HG02885 (cell line): Measurements from ENCODE around the gene ERC2.
"Not testable (repeated sequence)": the region's sequence is repeated elsewhere in the genome, so short reads cannot be mapped to it uniquely, and the experiment has no call there.

Experiments used
- ATAC-seq: cut with Tn5 transposase; IDR thresholded peaks from one replicate; pipeline ENCODE4 v1.9.1; 2021; ENCODE audit warnings: mild to moderate bottlenecking; ENCODE audit not compliant: unreplicated experiment, poor library complexity

Gene ERC2

DNA sequence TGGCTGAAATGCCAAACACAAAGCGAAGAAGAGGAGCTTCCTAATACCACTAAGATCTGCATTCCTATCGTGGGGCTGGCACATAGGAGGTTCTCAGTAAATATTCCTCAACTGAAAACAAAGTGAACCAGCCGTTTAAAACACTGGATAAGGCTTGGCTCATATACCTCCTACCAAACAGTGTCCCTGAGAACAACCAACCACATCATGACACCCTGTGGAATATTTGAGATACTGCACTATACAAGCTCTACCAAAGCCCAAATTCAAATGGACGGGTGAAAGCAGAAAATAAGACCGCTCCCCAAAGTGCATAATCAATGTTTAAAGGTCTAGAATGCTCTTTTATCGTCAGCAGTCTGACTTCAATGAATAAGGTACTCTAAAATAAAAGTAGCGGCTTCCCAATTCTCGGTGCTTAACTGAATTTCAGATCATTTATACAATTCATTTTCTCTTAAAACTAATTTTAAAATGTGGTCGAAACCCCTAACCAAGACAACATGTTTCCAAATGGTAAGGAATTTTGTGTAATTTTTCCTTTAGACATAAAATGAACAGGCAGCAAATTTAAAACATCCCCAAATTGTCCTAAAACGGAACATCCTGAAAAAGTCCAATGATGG is 425.8 kb downstream of the ERC2 start:
- ATAC-seq, result no peak

GRCh38 chr3:56025326-56025725 is 442.9 kb downstream of the ERC2 start:
- ATAC-seq, result no peak

- no peak for ATAC-seq
Observed at GRCh38 chr3:56023546-56023945, 444.7 kb downstream of the ERC2 start.

DNA sequence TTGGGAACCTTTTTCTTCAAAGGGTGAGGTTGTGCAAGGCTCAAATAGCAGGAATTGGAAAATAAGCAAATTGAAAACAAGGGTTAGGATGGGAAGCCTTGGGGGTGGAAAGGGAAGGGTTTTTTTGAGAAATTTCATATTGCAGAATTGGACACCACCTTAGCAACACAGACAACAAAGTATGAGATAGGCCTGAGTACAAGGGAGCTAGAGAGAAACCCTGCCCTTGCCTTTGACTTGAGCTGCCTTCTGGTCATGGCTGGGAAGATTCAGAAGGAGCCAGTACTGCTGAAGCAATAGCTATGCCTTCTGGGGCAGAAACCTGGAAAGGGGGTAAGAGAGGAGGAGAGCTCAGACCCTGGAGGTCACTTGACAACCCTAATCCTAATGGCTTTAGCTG is 445.6 kb downstream of the ERC2 start:
- ATAC-seq, result no peak

GRCh38 chr3:56019490-56020146 is 448.6 kb downstream of the ERC2 start:
- no peak for ATAC-seq

GRCh38 chr3:56015374-56015773 is 452.9 kb downstream of the ERC2 start:
- not testable (repeated sequence) for ATAC-seq

DNA sequence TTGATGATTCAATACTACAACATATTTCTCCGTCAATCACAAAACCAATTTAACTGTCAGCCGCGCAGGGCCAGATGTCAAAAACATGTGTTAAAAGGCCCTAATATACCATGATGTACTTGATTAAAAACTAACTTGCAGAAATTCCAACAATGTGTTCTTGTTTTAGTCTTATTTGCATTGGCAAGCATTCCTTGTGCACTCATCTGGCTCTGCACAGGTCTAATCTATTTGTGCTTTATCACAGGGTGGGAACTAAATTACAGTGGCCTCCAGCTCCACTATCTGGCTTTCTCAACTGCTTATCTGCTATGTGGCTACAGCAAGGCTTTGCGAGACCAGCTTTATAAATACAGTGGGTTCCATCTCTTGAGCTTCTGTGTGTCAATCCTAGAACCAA is 455.5 kb downstream of the ERC2 start:
- ATAC-seq, result no peak

- ATAC-seq, result no peak
Observed at GRCh38 chr3:56005196-56005805, 463.0 kb downstream of the ERC2 start.

DNA sequence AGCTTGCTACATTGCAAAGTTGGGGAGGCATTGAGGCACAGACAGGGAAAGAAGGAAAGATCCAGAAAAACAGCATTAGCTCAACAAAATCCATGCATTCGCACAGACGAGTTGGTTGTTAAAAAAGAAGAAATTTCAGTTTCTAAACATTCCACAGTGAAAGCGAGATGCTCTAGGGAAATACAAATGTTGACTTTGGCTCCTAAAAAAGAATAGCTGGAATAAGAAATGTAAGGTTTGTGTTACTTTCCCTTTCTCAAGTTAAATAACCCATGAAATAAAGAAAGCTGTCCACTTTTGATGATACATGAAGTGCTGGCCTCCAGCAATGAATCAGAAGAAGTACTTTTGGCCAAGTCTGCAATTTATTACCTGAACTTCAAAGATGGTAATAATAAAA is 465.1 kb downstream of the ERC2 start:
- ATAC-seq, result no peak

DNA sequence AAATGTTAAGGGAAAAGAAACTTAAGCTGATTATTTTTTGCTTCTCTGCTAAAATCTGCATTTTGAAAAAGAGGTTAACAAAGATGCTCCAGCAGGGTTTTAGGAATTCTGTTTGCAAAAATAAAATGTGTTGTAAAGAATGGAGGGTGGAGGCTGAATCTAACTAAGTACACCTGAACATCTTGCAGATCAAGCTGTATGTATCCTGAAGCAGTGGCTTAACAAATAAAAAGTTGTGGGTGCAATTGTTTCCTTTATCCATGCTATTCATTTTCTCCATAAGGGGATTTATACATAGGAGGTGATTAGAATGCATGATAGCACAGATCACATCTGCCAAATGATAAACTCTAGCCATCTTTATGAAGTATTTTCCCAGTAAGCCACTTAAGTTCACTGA is 466.3 kb downstream of the ERC2 start:
- no peak for ATAC-seq

- no peak for ATAC-seq
Observed at GRCh38 chr3:56001537-56001936, 466.7 kb downstream of the ERC2 start.

GRCh38 chr3:55989366-55989765 is 478.9 kb downstream of the ERC2 start:
- ATAC-seq, result no peak

- no peak for ATAC-seq
Observed at GRCh38 chr3:55988905-55989304, 479.4 kb downstream of the ERC2 start.

DNA sequence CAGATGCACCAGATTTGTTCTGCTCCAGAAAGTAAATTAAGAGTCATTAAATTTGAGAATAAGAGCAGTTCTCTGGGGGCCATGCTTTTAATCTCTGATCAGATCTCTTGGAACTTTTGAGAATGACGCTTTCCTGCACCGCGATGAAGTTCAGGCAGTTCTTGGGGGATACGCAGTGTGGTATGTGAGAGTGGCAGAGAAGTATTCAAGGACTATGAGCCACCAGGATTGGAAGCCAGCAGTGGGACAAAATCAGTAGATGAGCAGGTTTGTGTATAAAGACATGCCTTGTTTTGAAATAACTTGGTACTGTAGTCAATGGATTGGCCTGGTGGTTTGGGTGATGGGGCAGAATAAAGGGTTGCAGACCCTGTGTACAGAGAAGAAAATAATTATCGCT is 483.6 kb downstream of the ERC2 start:
- no peak for ATAC-seq

- no peak for ATAC-seq
Observed at GRCh38 chr3:55978953-55979352, 489.3 kb downstream of the ERC2 start.

DNA sequence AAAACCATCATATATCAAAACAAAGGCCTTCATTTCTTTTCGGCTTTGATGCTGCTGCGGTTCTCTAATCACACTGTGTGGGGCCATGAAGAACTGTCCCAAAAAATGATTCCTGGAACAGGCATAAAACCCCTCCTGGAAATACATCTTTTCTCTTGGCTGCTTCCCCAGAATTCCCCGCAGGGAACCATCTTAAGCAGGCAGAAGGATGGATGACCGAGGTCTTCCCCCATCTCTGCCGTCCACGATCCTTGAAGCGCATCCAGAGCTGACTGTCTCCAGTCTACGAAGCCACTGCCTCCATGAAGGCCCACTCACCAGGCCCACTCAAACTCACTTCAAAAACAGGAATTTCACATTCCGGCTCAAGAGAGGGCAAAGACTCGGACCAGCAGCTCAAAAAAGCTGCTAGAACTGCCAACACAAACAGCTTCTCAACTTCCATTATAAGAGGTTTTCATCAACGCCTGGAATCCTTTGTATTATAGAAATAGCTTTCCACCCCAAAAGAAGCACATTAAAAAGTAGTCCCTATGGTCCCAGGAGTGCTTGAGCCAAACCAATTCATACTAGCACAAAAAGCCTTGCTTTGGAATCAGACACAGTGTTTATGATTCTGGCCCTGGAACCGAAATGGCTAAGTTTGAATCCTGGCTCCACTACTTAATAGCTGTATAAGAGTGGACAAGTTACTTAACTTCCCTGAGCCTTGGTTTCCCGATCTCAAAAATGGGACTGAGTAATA is 493.7 kb downstream of the ERC2 start:
- ATAC-seq, result no peak

- ATAC-seq, result no peak
Observed at GRCh38 chr3:55969634-55970033, 498.6 kb downstream of the ERC2 start.

DNA sequence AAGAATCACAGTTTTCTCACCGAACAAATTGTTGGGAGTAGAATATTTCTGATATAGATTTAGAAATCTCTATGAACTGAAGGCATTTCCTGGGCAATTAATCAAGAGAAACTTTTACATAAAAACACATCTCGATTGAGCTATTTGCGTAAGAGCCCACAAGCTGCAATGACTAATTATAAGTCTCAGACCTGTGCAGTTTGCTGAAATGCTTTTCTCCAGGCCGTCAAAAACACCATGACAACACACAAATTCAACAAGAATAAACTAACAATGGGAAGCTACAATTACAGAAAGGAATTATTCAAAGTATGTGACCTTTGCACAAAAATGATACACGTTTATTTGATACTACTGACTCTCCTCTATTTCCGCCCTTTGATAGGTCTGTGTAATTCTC is 499.9 kb downstream of the ERC2 start:
- ATAC-seq, result no peak

DNA sequence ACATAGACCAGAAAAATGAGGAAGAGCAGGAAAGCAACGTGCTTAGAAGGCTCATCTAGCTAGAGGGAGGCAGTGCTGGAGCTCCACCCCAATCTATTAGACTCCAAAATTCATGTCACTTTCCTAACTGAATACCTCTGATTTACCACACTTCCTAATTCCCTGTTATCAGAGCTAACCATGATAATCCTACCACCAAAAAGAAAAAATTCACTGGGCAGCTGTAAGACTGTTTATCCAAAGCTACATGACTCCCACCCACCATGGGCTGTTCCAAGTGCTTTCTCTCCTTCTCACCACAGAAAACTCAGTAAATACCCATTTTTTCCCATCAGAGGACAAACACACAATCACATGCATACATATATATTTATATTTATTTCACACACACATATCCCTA is 501.7 kb downstream of the ERC2 start:
- no peak for ATAC-seq

GRCh38 chr3:55965776-55966175 is 502.5 kb downstream of the ERC2 start:
- peak; percentile 32 for ATAC-seq

DNA sequence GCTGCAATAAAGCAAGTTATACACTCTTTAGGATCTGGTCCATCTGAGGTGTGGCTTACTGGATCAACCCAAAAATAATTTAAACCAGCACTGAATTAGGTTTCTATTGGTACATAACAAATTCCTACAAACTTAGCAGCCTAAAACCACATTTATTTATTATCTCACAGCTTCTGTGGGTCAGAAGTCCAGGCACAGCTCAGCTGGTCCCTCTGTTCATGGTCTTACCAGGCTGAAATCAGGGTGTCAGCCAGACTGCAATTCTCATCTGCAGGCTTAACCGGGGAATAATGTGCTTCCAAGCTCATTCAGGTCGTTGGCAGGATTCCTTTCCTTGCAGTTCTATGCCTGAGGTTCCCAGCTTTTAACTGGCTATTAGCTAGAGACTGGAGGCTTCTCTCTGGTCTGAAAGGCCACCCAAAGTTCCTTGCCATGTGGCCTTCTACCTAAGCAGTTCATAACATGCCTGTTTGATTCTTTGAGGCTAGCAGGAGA is 503.7 kb downstream of the ERC2 start:
- no peak for ATAC-seq
